Measurements from ENCODE around the gene PTPRN2. TPM values are rescaled to one million over a fixed set of nuclear protein-coding genes. Genes with fewer than 3 reads are reported as not detected.

Gene PTPRN2
- total RNA-seq, 1 donor from 2014 or later: 2.4 TPM

- TF ChIP-seq CTCF (IDR thresholded peaks at IDR 0.05; ENCODE audit: insufficient read depth, low read length, poor library complexity, severe bottlenecking): no peak
Observed at GRCh38 chr7:158120316-158120715, 467.3 kb downstream of the PTPRN2 start.

GRCh38 chr7:158117341-158118222 lies 470.0 kb downstream of the PTPRN2 start:
- H3K36me3 ChIP-seq (ENCODE audit: control insufficient read depth, insufficient read depth, low read length): no peaks in the 10 kb centered on the region

More at GRCh38 chr7:158120316-158120715, 467.3 kb downstream of the PTPRN2 start:
- DNase-seq (ENCODE audit: low read depth): no peak
- Histone ChIP-seq H3K27me3 (ENCODE audit: control insufficient read depth, insufficient read depth, low read length) (no peaks in the 10 kb centered on the region), H3K4me3 (ENCODE audit: low read depth, low read length) (no peak overlapping the region), H3K36me3 (ENCODE audit: control insufficient read depth, insufficient read depth, low read length) (no peaks in the 10 kb centered on the region)

GRCh38 chr7:158116235-158116634 lies 471.4 kb downstream of the PTPRN2 start:
- no peak for DNase-seq (ENCODE audit: low read depth)
- no peak overlapping the region for H3K4me3 ChIP-seq (ENCODE audit: low read depth, low read length)
- H3K27me3 ChIP-seq (ENCODE audit: control insufficient read depth, insufficient read depth, low read length): no peaks in the 10 kb centered on the region
- no peaks in the 10 kb centered on the region for H3K36me3 ChIP-seq (ENCODE audit: control insufficient read depth, insufficient read depth, low read length)
- no peak for TF ChIP-seq CTCF (IDR thresholded peaks at IDR 0.05; ENCODE audit: insufficient read depth, low read length, poor library complexity, severe bottlenecking)

More at GRCh38 chr7:158117341-158118222, 470.0 kb downstream of the PTPRN2 start:
- Histone ChIP-seq H3K4me3 (ENCODE audit: low read depth, low read length) (no peak overlapping the region), H3K27me3 (ENCODE audit: control insufficient read depth, insufficient read depth, low read length) (no peaks in the 10 kb centered on the region)
- DNase-seq (ENCODE audit: low read depth): no peak
- no peak for TF ChIP-seq CTCF (IDR thresholded peaks at IDR 0.05; ENCODE audit: insufficient read depth, low read length, poor library complexity, severe bottlenecking)

GRCh38 chr7:158114056-158114850 lies 473.4 kb downstream of the PTPRN2 start:
- H3K27me3 ChIP-seq (ENCODE audit: control insufficient read depth, insufficient read depth, low read length): no peaks in the 10 kb centered on the region
- H3K36me3 ChIP-seq (ENCODE audit: control insufficient read depth, insufficient read depth, low read length): no peaks in the 10 kb centered on the region
- DNase-seq (ENCODE audit: low read depth): no peak
- no peak overlapping the region for H3K4me3 ChIP-seq (ENCODE audit: low read depth, low read length)
- no peak for TF ChIP-seq CTCF (IDR thresholded peaks at IDR 0.05; ENCODE audit: insufficient read depth, low read length, poor library complexity, severe bottlenecking)

GRCh38 chr7:158113321-158114025 lies 474.1 kb downstream of the PTPRN2 start:
- Histone ChIP-seq H3K36me3 (ENCODE audit: control insufficient read depth, insufficient read depth, low read length) (no peaks in the 10 kb centered on the region), H3K4me3 (ENCODE audit: low read depth, low read length) (no peak overlapping the region), H3K27me3 (ENCODE audit: control insufficient read depth, insufficient read depth, low read length) (no peaks in the 10 kb centered on the region)
- no peak for DNase-seq (ENCODE audit: low read depth)
- no peak for TF ChIP-seq CTCF (IDR thresholded peaks at IDR 0.05; ENCODE audit: insufficient read depth, low read length, poor library complexity, severe bottlenecking)

Measured in kidney epithelial cell (primary cell).